SKM-1 (cell line): ENCODE results near the gene ABCA1.
"Not testable (repeated sequence)": the region's sequence is repeated elsewhere in the genome, so short reads cannot be mapped to it uniquely, and the experiment has no call there.

Source experiments
- DNase-seq: peaks from one replicate; lab custom pipeline; 2025; ENCODE audit not compliant: unreplicated experiment; lab: John Stamatoyannopoulos, UW

Gene ABCA1

DNA sequence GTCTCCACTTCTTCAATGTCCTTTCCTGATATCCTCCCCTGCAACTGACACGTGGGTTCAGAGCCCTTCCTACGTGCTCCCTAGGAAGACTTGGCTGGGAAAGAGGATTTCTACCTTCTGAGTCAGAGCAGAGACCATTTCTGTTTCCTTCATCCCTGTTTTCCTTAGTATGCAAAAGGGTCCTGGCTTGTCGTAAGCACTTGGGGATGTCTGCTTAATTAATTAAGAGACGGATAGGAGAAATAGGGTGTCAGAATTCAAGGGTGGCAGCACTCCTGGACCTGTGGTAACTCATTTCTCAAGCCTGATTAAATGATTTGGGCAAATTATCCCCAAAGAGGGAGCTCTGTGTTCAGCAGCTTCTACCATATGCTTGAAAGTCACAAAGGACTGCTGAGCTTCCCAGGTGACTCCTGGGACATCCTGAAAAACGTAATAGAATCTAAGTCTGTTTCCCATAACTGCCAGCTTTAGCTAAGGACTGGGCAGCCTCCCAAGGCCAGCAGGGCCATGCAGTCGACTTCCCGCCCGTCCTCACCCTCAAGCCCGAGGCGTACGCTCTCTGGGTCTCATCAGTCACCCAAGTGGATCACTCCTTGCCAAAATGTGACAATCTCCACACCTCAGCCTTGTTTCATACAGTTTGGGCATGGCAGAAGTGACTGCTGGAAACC is 20.5 kb downstream of the ABCA1 start:
- DNase-seq = no peak

DNA sequence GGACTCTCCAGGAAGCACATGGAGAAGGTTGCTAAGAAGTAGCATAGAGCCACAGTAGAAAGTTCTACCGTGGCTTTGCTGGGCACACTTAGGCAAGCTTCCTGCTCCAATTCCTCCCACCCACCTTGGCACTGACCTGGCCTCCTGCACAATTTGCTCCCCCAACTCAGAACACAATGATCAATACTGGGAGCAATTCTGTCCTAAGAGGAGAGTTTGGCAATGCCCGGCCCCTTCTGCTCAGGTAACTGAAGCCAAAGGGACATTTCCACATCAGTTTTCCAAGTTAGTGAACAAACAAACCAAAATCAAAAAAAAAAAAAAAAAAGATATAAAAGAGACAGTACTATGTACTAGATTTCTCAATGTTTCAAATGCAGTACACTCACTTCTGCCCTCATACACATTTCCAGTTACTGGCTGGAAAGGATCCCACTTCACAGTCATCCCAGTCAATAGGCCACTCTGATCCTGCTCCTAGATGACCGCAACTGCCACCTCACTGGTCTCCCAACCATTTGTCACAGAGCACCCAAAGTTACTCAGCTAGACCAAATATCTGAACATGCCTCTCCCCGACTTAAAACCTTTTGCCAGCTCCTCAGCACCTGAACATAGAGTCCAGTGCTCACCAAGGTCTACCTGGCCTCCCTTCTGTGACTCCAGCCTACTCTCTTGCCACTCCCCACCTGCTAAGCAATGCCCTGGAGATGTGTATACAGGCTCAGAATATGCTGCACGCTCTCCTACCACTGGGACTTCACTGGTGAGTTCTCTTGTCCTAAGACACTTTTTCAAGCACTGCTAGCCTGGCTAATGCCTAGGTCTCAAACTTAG is 21.3 kb downstream of the ABCA1 start:
- DNase-seq = no peak

- no peak for DNase-seq
Measured at GRCh38 chr9:104905931-104906330, 22.0 kb downstream of the ABCA1 start.

DNA sequence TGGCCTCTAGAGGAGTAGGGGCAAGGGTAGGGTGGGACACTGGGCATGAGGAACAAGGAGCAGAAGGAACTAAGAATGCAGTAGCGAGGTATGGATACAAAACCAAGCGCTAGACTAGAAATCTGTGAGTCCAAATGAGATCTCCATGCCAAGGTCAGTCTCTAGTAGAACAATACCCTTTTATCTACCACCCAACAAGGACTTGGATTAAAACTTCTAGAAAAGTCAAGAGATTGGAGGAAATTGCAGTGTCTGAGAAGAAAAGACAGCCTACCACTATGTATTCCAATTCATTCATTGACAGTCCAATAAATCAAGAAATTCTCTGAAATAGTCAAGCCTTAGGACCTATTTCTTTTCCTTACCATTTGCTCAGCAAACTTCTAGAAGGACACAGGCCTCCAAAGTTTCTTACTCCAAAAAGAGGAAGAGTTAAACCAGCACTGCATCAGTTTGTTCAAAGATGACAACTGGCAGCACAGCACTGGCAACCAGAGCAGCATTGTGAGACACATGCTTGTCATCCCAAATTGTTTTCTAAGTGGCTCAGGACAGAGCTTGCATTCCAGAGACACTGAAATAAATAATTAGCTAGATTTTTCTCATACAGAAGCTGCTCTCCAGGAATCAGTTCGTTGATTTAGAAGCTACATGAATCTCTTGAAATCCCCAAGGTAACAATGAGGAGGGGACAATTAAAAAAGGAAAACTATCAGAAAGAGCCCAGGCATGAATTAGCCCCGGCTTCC is 22.6 kb downstream of the ABCA1 start:
- no peak for DNase-seq

DNA sequence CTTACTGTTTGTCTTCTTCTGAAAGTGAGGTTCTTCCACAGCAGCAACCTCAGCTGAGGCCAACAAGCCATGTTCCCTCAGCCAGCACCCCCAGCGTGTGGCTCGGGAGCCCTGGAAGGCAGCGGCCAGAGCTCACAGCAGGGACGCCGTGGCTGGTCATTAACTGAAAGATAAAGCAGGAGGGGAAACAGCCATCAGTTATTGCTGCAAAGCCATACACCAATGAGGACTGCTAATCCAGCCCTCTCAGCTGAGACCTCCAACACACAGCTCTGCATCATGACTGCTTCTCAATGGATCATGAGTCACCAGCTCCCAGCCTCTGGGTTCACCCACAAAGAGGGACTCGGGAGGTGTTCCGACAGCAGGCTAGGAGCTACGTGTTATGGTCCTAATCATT is 24.3 kb downstream of the ABCA1 start:
- no peak for DNase-seq

GRCh38 chr9:104900871-104901270 is 27.1 kb downstream of the ABCA1 start:
- DNase-seq = no peak

DNA sequence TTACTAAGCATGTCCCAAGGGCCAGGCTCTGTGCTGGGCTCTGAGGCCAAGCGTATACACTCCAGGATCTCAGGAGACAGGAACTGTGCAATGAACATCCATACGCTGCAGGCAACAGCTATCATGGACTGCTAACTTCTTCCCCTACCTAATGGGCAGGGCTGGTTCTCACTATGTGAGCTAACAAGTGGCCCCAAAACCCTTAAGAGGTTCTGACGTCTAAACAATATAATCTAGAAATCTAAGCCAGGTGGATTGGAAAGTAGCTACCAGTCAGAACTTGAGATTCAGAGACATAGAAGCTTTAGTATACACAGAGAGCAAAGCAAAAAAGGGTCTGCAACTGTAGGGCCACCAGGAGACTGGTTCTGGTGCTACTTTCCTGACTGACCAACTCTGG is 27.6 kb downstream of the ABCA1 start:
- no peak for DNase-seq

DNA sequence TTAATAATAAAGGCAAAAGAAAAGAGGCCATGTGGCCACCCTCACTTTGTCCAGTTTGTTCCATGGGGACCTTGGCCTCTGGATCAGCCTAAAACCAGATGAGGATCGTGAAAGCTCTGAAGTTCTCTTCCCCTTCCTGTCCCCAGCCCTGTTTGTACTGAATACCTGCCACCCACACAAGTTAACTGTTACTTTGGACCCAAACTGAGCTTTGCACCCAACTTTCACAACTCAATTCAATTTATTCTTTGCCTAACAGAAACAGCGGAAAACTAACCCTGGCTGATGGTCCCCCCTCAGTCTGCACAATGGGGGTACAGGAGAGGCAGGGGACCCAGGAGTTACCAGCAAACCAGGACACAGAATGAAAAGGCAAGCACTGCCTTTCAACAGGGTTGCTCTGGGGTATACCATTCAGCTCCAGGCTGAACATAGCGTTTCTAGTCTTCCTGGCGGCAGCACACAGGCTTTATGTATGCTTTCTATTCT is 28.2 kb downstream of the ABCA1 start:
- no peak for DNase-seq

GRCh38 chr9:104898376-104898775 is 29.6 kb downstream of the ABCA1 start:
- DNase-seq = not testable (repeated sequence)

- no peak for DNase-seq
Measured at GRCh38 chr9:104896131-104896530, 31.8 kb downstream of the ABCA1 start.

- DNase-seq = no peak
Measured at GRCh38 chr9:104895572-104895971, 32.4 kb downstream of the ABCA1 start.

GRCh38 chr9:104892701-104893100 is 35.3 kb downstream of the ABCA1 start:
- no peak for DNase-seq

- no peak for DNase-seq
Measured at GRCh38 chr9:104890433-104890770, 37.6 kb downstream of the ABCA1 start.

- DNase-seq = no peak
Measured at GRCh38 chr9:104885818-104886709, 41.9 kb downstream of the ABCA1 start.

DNA sequence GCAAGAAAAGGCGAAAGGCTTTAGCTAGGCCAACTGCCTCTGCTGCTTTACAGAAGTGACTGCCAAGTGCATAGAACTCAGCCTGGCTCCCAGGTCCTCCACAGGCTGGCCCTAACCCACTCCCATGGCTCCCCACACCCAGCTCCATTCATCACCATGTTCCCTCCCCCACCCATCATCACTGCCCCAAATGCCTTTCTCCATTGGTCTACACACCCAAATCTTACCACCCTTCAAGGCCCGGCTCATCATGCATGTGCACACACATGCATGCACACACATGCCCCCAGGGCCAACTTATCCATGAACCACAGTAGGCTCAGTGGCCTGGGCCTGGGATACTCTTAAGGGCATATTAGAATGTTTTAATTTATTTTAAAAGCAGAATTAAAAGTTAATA is 44.8 kb downstream of the ABCA1 start:
- DNase-seq = no peak

- DNase-seq = no peak
Measured at GRCh38 chr9:104882566-104882965, 45.4 kb downstream of the ABCA1 start.

GRCh38 chr9:104882086-104882485 is 45.9 kb downstream of the ABCA1 start:
- no peak for DNase-seq

GRCh38 chr9:104879555-104880309 is 48.2 kb downstream of the ABCA1 start:
- DNase-seq = no peak

DNA sequence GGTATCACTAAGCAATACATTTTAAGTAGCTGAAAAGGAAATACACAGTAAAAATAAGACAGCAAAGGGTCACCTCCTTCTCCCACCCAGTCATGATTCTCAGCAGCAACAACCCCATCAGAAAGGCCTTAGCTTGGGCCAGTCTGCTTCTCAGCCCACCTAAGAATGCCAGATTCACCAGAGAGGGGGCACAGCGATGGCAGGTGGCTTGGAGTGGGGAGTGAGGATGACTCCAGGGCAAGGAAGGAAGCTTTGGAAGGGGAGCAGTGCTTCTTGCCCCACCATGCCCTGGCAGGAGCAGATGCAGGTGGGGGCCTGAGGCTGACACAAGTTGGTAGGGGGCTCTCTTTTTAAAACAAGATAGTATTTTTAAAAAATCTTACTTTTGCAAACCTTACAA is 51.4 kb downstream of the ABCA1 start:
- no peak for DNase-seq

DNA sequence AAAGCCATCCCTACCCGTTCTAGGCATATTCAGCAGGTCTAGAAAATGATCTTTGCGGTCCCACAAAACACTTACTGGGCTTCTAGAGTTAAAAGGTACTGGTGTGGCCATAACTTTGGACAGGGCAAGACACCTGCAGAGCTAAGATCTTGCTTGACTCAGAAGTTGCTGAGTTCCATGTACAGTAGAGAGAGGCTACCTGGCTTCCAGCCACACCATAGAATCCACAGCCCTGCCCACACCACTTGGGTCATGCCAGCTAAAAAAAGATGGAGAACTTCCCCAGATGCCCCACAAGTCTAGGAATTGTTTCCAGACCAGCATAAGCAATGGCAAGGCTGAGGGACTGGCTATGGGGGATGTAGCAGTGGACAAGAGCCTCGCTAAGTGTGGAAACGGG is 52.1 kb downstream of the ABCA1 start:
- no peak for DNase-seq
